Caco-2 (cell line): ENCODE results near the gene GPC5. TPM values are rescaled to one million over a fixed set of nuclear protein-coding genes. Genes with fewer than 3 reads are reported as not detected.

Experiments
- BruUV-seq: library from RNA; stranded (reverse); fragments of 400-500 nt; replicated peaks from 2 replicates; lab custom pipeline; 2021; lab: Mats Ljungman, UMichigan
- CTCF ChIA-PET: fragments of 300-600 bp; sonication (Branson Sonifier 250); formaldehyde crosslinking; loops from one replicate; lab custom pipeline; 2022; ENCODE audit warnings: antibody characterized with exemption; lab: Charles Lee
- POLR2A ChIA-PET: fragments of 300-600 bp; sonication (Branson Sonifier 250); formaldehyde crosslinking; loops from one replicate; lab custom pipeline; 2022; ENCODE audit warnings: antibody characterized with exemption; lab: Charles Lee
- DNase-seq, 2 experiments: peaks; one replicate each; pipeline versions ENCODE4 v3.0.0 to v3.0.0-alpha.2; 2020 to 2022
- H3K27me3 ChIP-seq: replicated peaks from 2 replicates; pipeline ENCODE4 v1.6.0; 2011; ENCODE audit warnings: low read length; ENCODE audit not compliant: control insufficient read depth, insufficient read depth
- H3K36me3 ChIP-seq: 2 replicates; pipeline ENCODE4 v1.5.1; 2011; ENCODE audit warnings: low read length; ENCODE audit not compliant: control insufficient read depth, insufficient read depth
- H3K4me1 ChIP-seq: fragments of 250-450 bp; sonication (Bioruptor Pico); 2 replicates; pipeline ENCODE4 v1.5.1; 2020; ENCODE audit warnings: mild to moderate bottlenecking
- H3K4me3 ChIP-seq: 2 replicates; pipeline ENCODE4 v1.5.1; 2011; ENCODE audit warnings: low read depth, mild to moderate bottlenecking, control low read depth, low read length
- H3K9me3 ChIP-seq: fragments of 250-450 bp; sonication (Bioruptor Pico); 2 replicates; pipeline ENCODE4 v1.5.1; 2020; ENCODE audit warnings: mild to moderate bottlenecking, moderate library complexity
- H3K27ac Mint-ChIP-seq: one replicate; pipeline ENCODE4 v1.8.0; 2022; ENCODE audit warnings: mixed read lengths; ENCODE audit not compliant: unreplicated experiment
- H3K27me3 Mint-ChIP-seq: one replicate; pipeline ENCODE4 v1.8.0; 2022; ENCODE audit warnings: mixed read lengths; ENCODE audit not compliant: insufficient read depth, unreplicated experiment
- H3K36me3 Mint-ChIP-seq: one replicate; pipeline ENCODE4 v1.8.0; 2022; ENCODE audit warnings: mild to moderate bottlenecking, mixed read lengths; ENCODE audit not compliant: insufficient read depth, unreplicated experiment
- H3K4me1 Mint-ChIP-seq: one replicate; pipeline ENCODE4 v1.8.0; 2022; ENCODE audit warnings: low read depth, mixed read lengths; ENCODE audit not compliant: unreplicated experiment
- H3K4me3 Mint-ChIP-seq: one replicate; pipeline ENCODE4 v1.8.0; 2022; ENCODE audit warnings: mild to moderate bottlenecking, moderate library complexity, mixed read lengths; ENCODE audit not compliant: unreplicated experiment
- H3K9me3 Mint-ChIP-seq: one replicate; pipeline ENCODE4 v1.8.0; 2022; ENCODE audit warnings: mixed read lengths; ENCODE audit not compliant: unreplicated experiment
- intact Hi-C: fragments of 100-400 bp; cut with micrococcal nuclease; formaldehyde crosslinking; loops from one replicate; pipeline ENCODE4 v1.10.0; 2022; ENCODE audit not compliant: unreplicated experiment
- total RNA-seq: library from RNA; stranded (reverse); gene quantifications from 2 replicates; pipeline ENCODE4 v1.2.3, GENCODE V29; 2022
- TF ChIP-seq, protein P1 (sequence below), 2 experiments: fragments of 200-600 bp in 1 of 2; IDR thresholded peaks; 1 replicate in 1 of 2; 2 replicates in 1 of 2; pipeline versions ENCODE4 v1.5.1 to v1.8.0; 2011 to 2022; ENCODE audit warnings: antibody characterized with exemption in 1 of 2, control low read depth in 1 of 2, inconsistent platforms in 1 of 2, low read depth in 1 of 2, low read length in 1 of 2, mild to moderate bottlenecking in 1 of 2, moderate library complexity in 1 of 2; ENCODE audit not compliant: insufficient read depth in 1 of 2, severe bottlenecking in 1 of 2, unreplicated experiment in 1 of 2

GPC5 gene
- total RNA-seq, 1 experiment from 2014 or later, result 4.1 TPM

DNA sequence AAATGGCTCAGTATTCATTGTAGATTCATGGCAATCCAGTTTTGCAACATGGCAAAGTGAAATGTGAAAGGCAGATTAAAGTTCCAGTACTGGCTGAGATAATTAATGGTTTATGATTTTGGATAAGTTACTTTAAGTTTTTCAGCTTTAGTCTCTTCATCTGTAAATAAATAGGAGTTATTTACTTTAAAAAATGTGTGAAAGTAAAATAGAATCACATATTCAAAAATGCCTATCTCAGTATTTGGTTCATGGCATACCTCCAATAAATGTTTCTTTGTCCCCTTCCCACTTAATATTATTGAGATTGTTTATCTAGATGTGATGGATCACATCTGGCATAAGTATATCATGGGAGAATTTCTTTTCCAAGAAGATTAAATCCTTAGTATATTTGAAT, 426.0 kb downstream of the GPC5 start:
- intact Hi-C loops, result no loop called here
- Mint-ChIP-seq H3K4me3 (no peak overlapping the region), H3K36me3 (no peaks in the 10 kb centered on the region), H3K27me3 (peaks cover 9% of the 10 kb centered on the region), H3K9me3 (peaks cover 22% of the 10 kb centered on the region), H3K27ac (no peak overlapping the region), H3K4me1 (no peaks in the 10 kb centered on the region)
- Histone ChIP-seq H3K4me1 (no peaks in the 10 kb centered on the region), H3K9me3 (0 out of 2 replicates have a peak, but pooled peaks cover 5% of the 10 kb centered on the region), H3K27me3 (no peaks in the 10 kb centered on the region), H3K36me3 (no peaks in the 10 kb centered on the region), H3K4me3 (no peak overlapping the region)
- ChIA-PET CTCF (no interaction called here), POLR2A (no interaction called here)
- no peak for DNase-seq
- TF ChIP-seq, protein P1, sequence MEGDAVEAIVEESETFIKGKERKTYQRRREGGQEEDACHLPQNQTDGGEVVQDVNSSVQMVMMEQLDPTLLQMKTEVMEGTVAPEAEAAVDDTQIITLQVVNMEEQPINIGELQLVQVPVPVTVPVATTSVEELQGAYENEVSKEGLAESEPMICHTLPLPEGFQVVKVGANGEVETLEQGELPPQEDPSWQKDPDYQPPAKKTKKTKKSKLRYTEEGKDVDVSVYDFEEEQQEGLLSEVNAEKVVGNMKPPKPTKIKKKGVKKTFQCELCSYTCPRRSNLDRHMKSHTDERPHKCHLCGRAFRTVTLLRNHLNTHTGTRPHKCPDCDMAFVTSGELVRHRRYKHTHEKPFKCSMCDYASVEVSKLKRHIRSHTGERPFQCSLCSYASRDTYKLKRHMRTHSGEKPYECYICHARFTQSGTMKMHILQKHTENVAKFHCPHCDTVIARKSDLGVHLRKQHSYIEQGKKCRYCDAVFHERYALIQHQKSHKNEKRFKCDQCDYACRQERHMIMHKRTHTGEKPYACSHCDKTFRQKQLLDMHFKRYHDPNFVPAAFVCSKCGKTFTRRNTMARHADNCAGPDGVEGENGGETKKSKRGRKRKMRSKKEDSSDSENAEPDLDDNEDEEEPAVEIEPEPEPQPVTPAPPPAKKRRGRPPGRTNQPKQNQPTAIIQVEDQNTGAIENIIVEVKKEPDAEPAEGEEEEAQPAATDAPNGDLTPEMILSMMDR (IDR thresholded peaks at IDR 0.05; ENCODE audit: insufficient read depth in 1 of 2, low read depth in 1 of 2, low read length in 1 of 2, severe bottlenecking in 1 of 2, unreplicated experiment in 1 of 2), result no peak
- no TSS peak for BruUV-seq

DNA sequence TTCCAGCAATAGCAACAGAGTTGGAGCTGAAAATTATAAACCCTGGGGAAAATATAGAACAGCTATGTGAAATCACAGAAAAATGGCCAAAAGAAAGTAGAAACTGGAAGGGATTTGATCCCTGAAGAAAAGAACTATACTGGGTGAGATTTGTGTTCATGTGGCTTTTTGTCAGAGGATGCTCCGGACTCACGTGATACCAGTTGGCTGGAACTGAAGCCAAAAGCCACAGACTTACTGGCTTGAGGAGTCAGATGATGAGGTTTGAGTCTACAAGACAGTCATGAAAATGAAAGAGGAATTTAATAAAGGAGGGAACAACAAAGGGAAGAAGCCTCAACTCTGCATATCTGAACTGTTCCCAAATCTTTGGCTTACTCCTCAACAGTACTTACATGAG, 427.1 kb downstream of the GPC5 start:
- H3K9me3 Mint-ChIP-seq, result peaks cover 29% of the 10 kb centered on the region
- TF ChIP-seq, protein P1 (IDR thresholded peaks at IDR 0.05; ENCODE audit: insufficient read depth in 1 of 2, low read depth in 1 of 2, low read length in 1 of 2, severe bottlenecking in 1 of 2, unreplicated experiment in 1 of 2), result no peak
- ChIA-PET POLR2A (no interaction called here), CTCF (no interaction called here)
- no peaks in the 10 kb centered on the region for H3K36me3 Mint-ChIP-seq
- no peak for DNase-seq
- Histone ChIP-seq H3K36me3 (no peaks in the 10 kb centered on the region), H3K9me3 (0 out of 2 replicates have a peak, but pooled peaks cover 7% of the 10 kb centered on the region), H3K4me1 (no peaks in the 10 kb centered on the region), H3K4me3 (no peak overlapping the region), H3K27me3 (no peaks in the 10 kb centered on the region)
- peaks cover 9% of the 10 kb centered on the region for H3K27me3 Mint-ChIP-seq
- intact Hi-C loops, result no loop called here
- no peak overlapping the region for H3K4me3 Mint-ChIP-seq
- no peak overlapping the region for H3K27ac Mint-ChIP-seq
- no peaks in the 10 kb centered on the region for H3K4me1 Mint-ChIP-seq
- no TSS peak for BruUV-seq

DNA sequence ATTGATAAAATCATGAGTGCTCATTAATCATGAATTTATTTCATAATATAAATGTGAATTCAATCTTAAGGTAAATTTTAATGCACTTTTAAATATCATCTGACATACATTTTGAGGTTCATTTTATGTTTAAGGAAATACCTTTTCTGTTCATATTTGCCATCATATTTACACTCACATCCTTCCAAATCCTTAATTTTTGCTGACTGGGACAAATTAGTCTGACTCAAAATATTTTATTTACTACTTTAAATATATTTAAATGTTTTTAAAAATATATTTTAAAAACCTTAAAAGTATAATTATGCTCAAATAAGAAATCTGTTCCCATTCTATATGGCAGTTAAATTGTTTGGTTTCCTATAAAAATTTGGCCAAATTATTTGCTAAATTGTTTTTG, 438.1 kb downstream of the GPC5 start:
- Mint-ChIP-seq H3K27me3 (peaks cover 15% of the 10 kb centered on the region), H3K27ac (no peak overlapping the region), H3K9me3 (peaks cover 7% of the 10 kb centered on the region), H3K36me3 (no peaks in the 10 kb centered on the region), H3K4me3 (no peak overlapping the region), H3K4me1 (no peaks in the 10 kb centered on the region)
- TF ChIP-seq, protein P1 (IDR thresholded peaks at IDR 0.05; ENCODE audit: insufficient read depth in 1 of 2, low read depth in 1 of 2, low read length in 1 of 2, severe bottlenecking in 1 of 2, unreplicated experiment in 1 of 2), result no peak
- DNase-seq, result no peak
- Histone ChIP-seq H3K9me3 (peaks cover 3% of the 10 kb centered on the region; the same call in 1 of the 2 replicates), H3K36me3 (no peaks in the 10 kb centered on the region), H3K4me3 (no peak overlapping the region), H3K27me3 (no peaks in the 10 kb centered on the region), H3K4me1 (no peaks in the 10 kb centered on the region)
- POLR2A ChIA-PET, result no interaction called here
- intact Hi-C loops, result no loop called here
- CTCF ChIA-PET, result no interaction called here
- no TSS peak for BruUV-seq
